Measurements from ENCODE around the gene SMIM22. TPM values are rescaled to one million over a fixed set of nuclear protein-coding genes. Genes with fewer than 3 reads are reported as not detected.

SMIM22 gene
- total RNA-seq, 1 donor from 2014 or later: not detected

Other genes with a start within 250 kb of the SMIM22 start
- 0.05 TPM in 1 of 2 replicates, not detected in the other for gene C16orf96, start 239.0 kb upstream of the SMIM22 start, total RNA-seq
- gene UBALD1, start 180.5 kb upstream of the SMIM22 start, total RNA-seq: 21.1 and 25.0 TPM in 2 replicates
- 124 TPM in 2 replicates for gene MGRN1, start 170.5 kb upstream of the SMIM22 start, total RNA-seq
- 34.1 and 35.5 TPM in 2 replicates for gene NUDT16L1, start 101.8 kb upstream of the SMIM22 start, total RNA-seq
- 18.6 and 20.6 TPM in 2 replicates for gene ANKS3, start 61.1 kb upstream of the SMIM22 start, total RNA-seq
- 0.11 TPM in 1 of 2 replicates, not detected in the other for gene DNAAF8, start 60.8 kb upstream of the SMIM22 start, total RNA-seq
- 16.6 and 18.1 TPM in 2 replicates for gene ZNF500, start 28.2 kb upstream of the SMIM22 start, total RNA-seq
- gene SEPTIN12, start 7.0 kb upstream of the SMIM22 start, total RNA-seq: not detected in 2 replicates
- gene ROGDI, start 7.3 kb downstream of the SMIM22 start, total RNA-seq: 5.1 and 5.5 TPM in 2 replicates
- 104 and 112 TPM in 2 replicates for gene GLYR1, start 51.9 kb downstream of the SMIM22 start, total RNA-seq
- gene UBN1, start 52.1 kb downstream of the SMIM22 start, total RNA-seq: 33.8 and 34.2 TPM in 2 replicates
- not detected in 2 replicates for gene PPL, start 141.8 kb downstream of the SMIM22 start, total RNA-seq
- gene SEC14L5, start 163.0 kb downstream of the SMIM22 start, total RNA-seq: not detected in 2 replicates
- gene NAGPA, start 238.6 kb downstream of the SMIM22 start, total RNA-seq: 9.8 and 11.1 TPM in 2 replicates

All from activated T-helper 2 cell treated with anti-CD3 and anti-CD28 coated beads, Interferon-gamma antibody, Interleukin-2, Interleukin-4, amounts not matched to agents 10 μg/mL and 5 μg/mL and 100 μg/mL, durations not matched to agents 14 hours and 24 hours and 36 hours (primary cell).